Transverse colon (tissue), 4 donors: Measurements from ENCODE around the gene CCDC89. TPM values are rescaled to one million over a fixed set of nuclear protein-coding genes. Genes with fewer than 3 reads are reported as not detected.
A peak's percentile ranks its signal among the peaks of the same experiment; 100 is the strongest.

Source experiments
- DNase-seq: peaks from one replicate; pipeline ENCODE4 v3.0.0-alpha.2; 2019
- H3K27ac ChIP-seq, 4 donors: fragments of 200-600 bp; sonication (generic); 2 replicates each; pipeline ENCODE4 v1.5.1; 2016 to 2018; ENCODE audit warnings: inconsistent platforms in 4 of 4
- H3K27me3 ChIP-seq: fragments of 200-600 bp; sonication (generic); 2 replicates; pipeline ENCODE4 v1.5.1; 2017; ENCODE audit warnings: inconsistent platforms
- H3K36me3 ChIP-seq, 4 donors: fragments of 200-600 bp; sonication (generic); 2 replicates each; pipeline ENCODE4 v1.5.1; 2017 to 2019; ENCODE audit warnings: inconsistent platforms in 4 of 4
- H3K4me1 ChIP-seq, 4 donors: fragments of 200-600 bp; sonication (generic); 2 replicates each; pipeline ENCODE4 v1.5.1; 2017 to 2020; ENCODE audit warnings: inconsistent platforms in 4 of 4
- H3K4me3 ChIP-seq, 4 donors: fragments of 200-600 bp; sonication (generic); 1 replicate in 1 of 4; 2 replicates in 3 of 4; pipeline versions ENCODE4 v1.5.1 to v1.6.1; 2017 to 2019; ENCODE audit warnings: inconsistent platforms in 4 of 4
- H3K9me3 ChIP-seq, 2 donors: fragments of 200-600 bp; sonication (generic); 2 replicates each; pipeline ENCODE4 v1.5.1; 2017 to 2019; ENCODE audit warnings: inconsistent platforms in 2 of 2
- CTCF ChIP-seq, 5 experiments: fragments of 200-600 bp in 3 of 5; fragments of 450-650 bp in 2 of 5; sonication (generic) in 3 of 5; IDR thresholded peaks; 1 replicate in 2 of 5; 2 replicates in 3 of 5; pipeline ENCODE4 v1.5.1; 2016 to 2017; ENCODE audit warnings: antibody characterized with exemption in 5 of 5, inconsistent platforms in 3 of 5, mild to moderate bottlenecking in 2 of 5, moderate library complexity in 1 of 5
- EP300 ChIP-seq: sonication (generic); formaldehyde crosslinking; IDR thresholded peaks from one replicate; pipeline ENCODE4 v1.6.1; 2017; ENCODE audit warnings: antibody characterized with exemption, low read depth
- POLR2A ChIP-seq: fragments of 450-650 bp; IDR thresholded peaks from one replicate; pipeline ENCODE4 v1.6.1; 2016; ENCODE audit warnings: antibody characterized with exemption, mild to moderate bottlenecking, moderate library complexity
- POLR2AphosphoS5 ChIP-seq, 3 donors: sonication (generic); formaldehyde crosslinking; IDR thresholded peaks; one replicate each; pipeline ENCODE4 v1.6.1; 2016; ENCODE audit warnings: antibody characterized with exemption in 3 of 3
- WGBS, 2 donors: methylation state at CpG; one replicate each; pipeline ENCODE4 v1.1.5; 2018; ENCODE audit warnings: low coverage in 1 of 2; 5-methylcytosine and 5-hydroxymethylcytosine counted together
- in situ Hi-C, 4 donors: fragments of 200-750 bp; cut with MboI; loops; one replicate each; pipeline versions ENCODE4 v1.15.0 to v1.15.1; 2017; ENCODE audit warnings: low sequenced_read_pairs in 3 of 4, low pct_ligation_motif_present in 1 of 4, low pct_unique_long_range_greater_than_20kb in 1 of 4
- intact Hi-C: fragments of 100-400 bp; cut with DNase I; formaldehyde crosslinking; loops from one replicate; pipeline ENCODE4 v1.15.1; 2023; ENCODE audit warnings: low total_unique reads
- total RNA-seq, 4 donors: library from RNA; depleted of rRNA; stranded (reverse); fragments of >200 nt; gene quantifications; one replicate each; pipeline ENCODE4 v1.1.0, GENCODE V29; 2016

The CCDC89 gene
- total RNA-seq, 4 donors from 2014 or later: 1.00 to 9.6 (median 7.2) TPM

GRCh38 chr11:85723088-85723487 lies 37.1 kb upstream of the CCDC89 start:
- WGBS, 2 donors: 87 to 91% methylated on average over 5 of the region's 5 CpGs
- in situ Hi-C loops: no loop called here

GRCh38 chr11:85721191-85721590 lies 35.2 kb upstream of the CCDC89 start:
- no peak for DNase-seq
- Histone ChIP-seq H3K36me3 (peaks cover 0 to 3% (median 0%) of the 10 kb centered on the region in 4 donors), H3K27me3 (no peaks in the 10 kb centered on the region), H3K4me1 (no peaks in the 10 kb centered on the region), H3K27ac (no peak overlapping the region), H3K9me3 (no peaks in the 10 kb centered on the region), H3K4me3 (no peak overlapping the region)
- intact Hi-C loops (no loop called here), in situ Hi-C loops (no loop called here)
- 80 to 91% methylated on average over 3 of the region's 3 CpGs for WGBS, 2 donors
- TF ChIP-seq POLR2A: no peak
- TF ChIP-seq POLR2AphosphoS5 (IDR thresholded peaks at IDR 0.05): no peak
- no peak for TF ChIP-seq EP300
- no peak for TF ChIP-seq CTCF (IDR thresholded peaks at IDR 0.05)

More at GRCh38 chr11:85723088-85723487, 37.1 kb upstream of the CCDC89 start:
- peaks cover 0 to 14% (median 6%) of the 10 kb centered on the region in 4 donors for H3K36me3 ChIP-seq
- no peaks in the 10 kb centered on the region for H3K4me1 ChIP-seq
- H3K27me3 ChIP-seq: no peaks in the 10 kb centered on the region
- intact Hi-C loops: no loop called here
- H3K9me3 ChIP-seq: no peaks in the 10 kb centered on the region
- DNase-seq: no peak
- H3K27ac ChIP-seq: no peak overlapping the region
- TF ChIP-seq POLR2A (no peak), POLR2AphosphoS5 (IDR thresholded peaks at IDR 0.05) (no peak), CTCF (IDR thresholded peaks at IDR 0.05) (no peak), EP300 (no peak)
- H3K4me3 ChIP-seq: no peak overlapping the region

- Histone ChIP-seq H3K4me3 (no peak overlapping the region), H3K36me3 (no peaks in the 10 kb centered on the region), H3K27me3 (no peaks in the 10 kb centered on the region), H3K9me3 (no peaks in the 10 kb centered on the region), H3K4me1 (no peaks in the 10 kb centered on the region), H3K27ac (no peak overlapping the region)
- in situ Hi-C loops: no loop called here
- 74 to 80% methylated on average over 1 to 10 of the region's 10 CpGs for WGBS, 2 donors
- intact Hi-C loops: no loop called here
- peak; percentile 25 to 65 (median 39) for TF ChIP-seq POLR2AphosphoS5 (IDR thresholded peaks at IDR 0.05)
- TF ChIP-seq POLR2A: no peak
- no peak for DNase-seq
Observed at GRCh38 chr11:85718991-85719807, 33.2 kb upstream of the CCDC89 start.

- Histone ChIP-seq H3K27me3 (no peaks in the 10 kb centered on the region), H3K4me3 (no peak overlapping the region), H3K9me3 (no peaks in the 10 kb centered on the region), H3K36me3 (no peaks in the 10 kb centered on the region), H3K4me1 (no peaks in the 10 kb centered on the region), H3K27ac (peak overlapping the region in 1 of 4 donors; percentile 17)
- TF ChIP-seq CTCF (IDR thresholded peaks at IDR 0.05) (no peak), POLR2AphosphoS5 (IDR thresholded peaks at IDR 0.05) (no peak), POLR2A (no peak), EP300 (no peak)
- intact Hi-C loops: no loop called here
- in situ Hi-C loops: no loop called here
- DNase-seq: no peak
- WGBS, 2 donors: 72 to 87% methylated on average over 5 to 7 of the region's 7 CpGs
Observed at GRCh38 chr11:85718126-85718943, 32.3 kb upstream of the CCDC89 start.
